ENCODE data around the gene RNF123.

The RNF123 gene

GRCh38 chr3:49700453-49701128 is 11.2 kb downstream of the RNF123 start:
- DNase-seq (ENCODE audit: insufficient read length, low spot score): no peak
- no peak for FAIRE-seq

DNA sequence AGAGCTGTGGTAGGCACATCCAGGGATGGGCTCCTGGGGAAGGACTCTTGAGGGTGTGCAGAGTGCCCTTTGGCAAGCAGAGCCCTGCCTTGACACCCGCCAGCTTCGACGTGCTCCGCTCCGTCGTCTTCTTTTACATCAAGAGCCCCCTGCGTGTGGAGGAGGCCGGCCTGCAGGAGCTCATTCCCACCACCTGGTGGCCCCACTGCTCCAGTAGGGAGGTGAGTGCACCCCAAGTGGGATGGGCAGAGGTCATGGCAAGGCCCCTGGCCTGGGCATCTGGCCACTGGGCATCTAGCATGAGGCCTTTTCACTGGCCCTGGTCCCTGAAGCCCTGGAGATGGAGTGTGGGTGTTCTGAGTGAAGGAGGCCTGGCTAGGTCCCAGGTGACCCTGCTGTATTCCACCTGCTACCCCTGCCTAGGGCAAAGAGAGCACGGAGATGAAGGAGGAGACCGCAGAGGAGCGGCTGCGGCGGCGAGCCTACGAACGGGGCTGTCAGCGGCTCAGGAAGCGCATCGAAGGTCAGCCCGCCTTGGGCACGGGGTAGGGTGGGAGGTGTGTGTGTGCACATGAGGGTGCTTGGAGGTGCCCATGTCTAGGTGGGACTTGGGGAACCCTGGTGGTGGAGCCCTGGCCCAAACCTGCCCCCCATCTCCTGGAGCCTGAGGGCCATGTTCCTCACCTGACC is 12.2 kb downstream of the RNF123 start:
- FAIRE-seq: no peak

GRCh38 chr3:49702672-49703071 is 13.3 kb downstream of the RNF123 start:
- DNase-seq (ENCODE audit: insufficient read length, low spot score) (no peak), FAIRE-seq (no peak)

More for the DNA sequence above, 12.2 kb downstream of the RNF123 start:
- DNase-seq (ENCODE audit: insufficient read length, low spot score): no peak

GRCh38 chr3:49703443-49703927 is 14.1 kb downstream of the RNF123 start:
- peak; percentile 84 for DNase-seq (ENCODE audit: insufficient read length, low spot score)
- peak; percentile 91 for FAIRE-seq

DNA sequence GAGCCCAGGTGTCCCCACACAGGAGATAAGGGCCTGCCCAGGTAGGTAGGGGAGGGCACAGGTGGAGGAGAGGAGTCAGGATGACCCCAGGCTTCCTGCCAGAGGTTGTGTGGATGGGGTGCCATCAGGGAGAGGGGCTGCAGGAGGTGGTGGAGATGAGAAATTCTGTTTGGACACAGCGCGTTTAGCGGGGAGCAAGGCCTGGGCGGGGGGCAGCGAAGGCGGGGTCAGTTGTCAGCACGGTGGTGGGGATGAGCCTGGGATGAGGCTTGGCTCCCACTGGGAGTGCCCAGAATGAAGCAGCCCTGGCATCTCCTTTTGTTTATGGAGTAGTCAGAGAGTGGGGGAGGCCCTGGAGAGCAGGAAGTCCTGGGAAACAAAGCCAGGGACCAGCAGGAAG is 14.6 kb downstream of the RNF123 start:
- DNase-seq (ENCODE audit: insufficient read length, low spot score): no peak
- no peak for FAIRE-seq

GRCh38 chr3:49704629-49705028 is 15.3 kb downstream of the RNF123 start:
- FAIRE-seq: no peak

GRCh38 chr3:49705390-49705960 is 16.1 kb downstream of the RNF123 start:
- DNase-seq (ENCODE audit: insufficient read length, low spot score) (no peak), FAIRE-seq (no peak)

More at GRCh38 chr3:49704629-49705028, 15.3 kb downstream of the RNF123 start:
- DNase-seq (ENCODE audit: insufficient read length, low spot score): no peak

GRCh38 chr3:49706456-49707112 is 17.2 kb downstream of the RNF123 start:
- no peak for DNase-seq (ENCODE audit: insufficient read length, low spot score)
- FAIRE-seq: no peak

DNA sequence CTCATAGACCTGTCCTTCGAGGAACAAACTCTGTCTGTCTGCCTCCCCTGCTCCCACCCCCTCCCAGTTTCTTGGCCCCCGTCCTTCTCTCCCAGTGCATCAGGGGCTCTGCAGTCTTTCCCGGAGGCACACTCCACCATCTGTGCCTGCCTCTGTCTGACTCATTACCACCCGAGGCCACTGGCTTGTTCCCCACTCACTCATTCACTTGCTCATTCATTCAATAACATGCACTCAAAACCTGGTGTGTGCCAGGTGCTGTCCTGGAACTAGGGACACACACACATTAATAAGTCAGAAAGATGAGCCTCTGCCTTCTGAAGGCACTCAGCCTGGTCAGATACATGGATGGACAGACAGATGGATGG is 17.7 kb downstream of the RNF123 start:
- DNase-seq (ENCODE audit: insufficient read length, low spot score) (no peak), FAIRE-seq (peak; percentile 48)

DNA sequence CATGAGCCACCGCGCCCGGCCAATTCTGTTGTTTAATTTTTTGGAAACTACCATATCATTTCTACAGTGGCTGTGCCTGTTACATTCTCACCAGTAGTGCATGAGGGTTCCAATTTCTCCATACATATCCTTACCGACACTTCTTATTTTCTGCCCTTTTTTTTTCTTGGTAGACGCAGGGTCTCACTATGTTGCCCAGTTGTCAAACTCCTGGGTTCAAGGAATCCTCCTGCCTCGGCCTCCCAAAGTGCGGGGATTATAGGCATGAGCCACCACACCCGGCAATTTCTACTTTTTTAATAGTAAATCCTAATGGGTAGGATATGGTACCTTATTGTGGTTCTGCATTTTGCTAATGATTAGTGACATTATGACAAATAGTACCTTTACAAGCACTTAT is 20.5 kb downstream of the RNF123 start:
- no peak for FAIRE-seq
- DNase-seq (ENCODE audit: insufficient read length, low spot score): no peak

- no peak for FAIRE-seq
- no peak for DNase-seq (ENCODE audit: insufficient read length, low spot score)
Measured at GRCh38 chr3:49711489-49711888, 22.1 kb downstream of the RNF123 start.

- no peak for DNase-seq (ENCODE audit: insufficient read length, low spot score)
- peak; percentile 68 for FAIRE-seq
Measured at GRCh38 chr3:49712166-49712565, 22.8 kb downstream of the RNF123 start.

GRCh38 chr3:49712631-49713317 is 23.4 kb downstream of the RNF123 start:
- DNase-seq (ENCODE audit: insufficient read length, low spot score) (no peak), FAIRE-seq (peak; percentile 16)

DNA sequence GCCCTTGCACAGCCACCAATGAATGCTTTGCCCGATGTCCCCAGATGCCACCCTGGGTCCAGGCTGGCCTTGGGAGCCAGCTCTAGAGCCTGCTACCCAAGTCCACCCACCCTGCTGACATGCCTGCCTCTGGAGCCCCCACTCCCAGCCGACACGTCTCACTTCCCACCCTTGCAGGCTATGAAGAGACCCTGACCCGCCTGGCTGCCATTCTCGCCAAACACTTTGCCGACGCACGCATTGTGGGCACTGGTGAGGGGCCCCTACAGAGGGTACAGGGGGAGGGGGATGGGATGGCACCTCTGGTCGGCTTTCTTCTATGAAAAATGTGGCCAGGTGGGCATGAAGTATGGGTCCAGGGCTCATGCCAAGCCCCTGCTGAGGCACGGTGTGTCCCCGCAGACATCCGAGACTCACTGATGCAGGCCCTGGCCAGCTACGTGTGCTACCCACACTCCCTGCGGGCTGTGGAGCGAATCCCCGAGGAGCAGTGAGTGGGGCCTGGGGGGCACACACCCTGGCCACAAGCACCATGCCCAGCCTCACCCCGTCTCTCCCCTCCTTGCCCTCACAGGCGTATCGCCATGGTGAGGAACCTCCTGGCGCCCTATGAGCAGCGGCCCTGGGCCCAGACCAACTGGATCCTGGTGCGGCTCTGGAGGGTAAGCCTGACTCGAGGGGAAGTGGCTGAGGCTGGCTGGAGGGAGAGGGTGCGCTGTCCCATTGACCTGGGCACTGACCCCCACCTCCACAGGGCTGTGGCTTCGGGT is 24.2 kb downstream of the RNF123 start:
- DNase-seq (ENCODE audit: insufficient read length, low spot score): no peak
- FAIRE-seq: no peak

- DNase-seq (ENCODE audit: insufficient read length, low spot score) (no peak), FAIRE-seq (no peak)
Measured at GRCh38 chr3:49714728-49715550, 25.6 kb downstream of the RNF123 start.

- DNase-seq (ENCODE audit: insufficient read length, low spot score): no peak
- FAIRE-seq: no peak
Measured at GRCh38 chr3:49715611-49716121, 26.3 kb downstream of the RNF123 start.

- DNase-seq (ENCODE audit: insufficient read length, low spot score) (no peak), FAIRE-seq (no peak)
Measured at GRCh38 chr3:49716169-49716568, 26.8 kb downstream of the RNF123 start.

- FAIRE-seq: no peak
- DNase-seq (ENCODE audit: insufficient read length, low spot score): no peak
Measured at GRCh38 chr3:49716691-49717210, 27.4 kb downstream of the RNF123 start.
